ENCODE data around the gene PREB.
"Not testable (repeated sequence)": the region's sequence is repeated elsewhere in the genome, so short reads cannot be mapped to it uniquely, and the experiment has no call there.

PREB gene

DNA sequence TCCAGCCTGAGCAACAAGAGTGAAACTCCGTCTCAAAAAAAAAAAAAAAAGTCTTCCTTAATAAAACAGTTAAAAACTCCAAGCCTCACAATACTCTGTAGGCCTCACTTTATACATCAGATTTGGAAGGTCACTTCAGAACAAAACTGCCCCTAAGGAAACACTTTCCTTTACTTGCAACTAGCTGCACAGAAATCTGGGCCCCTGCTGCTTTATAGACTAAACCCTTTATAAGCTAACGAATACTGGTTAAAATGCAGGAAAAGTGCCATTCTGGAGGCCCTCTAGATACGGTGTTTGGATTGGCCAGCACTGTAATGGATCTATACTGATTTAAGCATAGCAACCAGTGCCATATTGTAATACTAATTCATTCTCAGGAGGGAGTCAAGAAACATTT is 9.3 kb downstream of the PREB start:
- DNase-seq, result no peak

DNA sequence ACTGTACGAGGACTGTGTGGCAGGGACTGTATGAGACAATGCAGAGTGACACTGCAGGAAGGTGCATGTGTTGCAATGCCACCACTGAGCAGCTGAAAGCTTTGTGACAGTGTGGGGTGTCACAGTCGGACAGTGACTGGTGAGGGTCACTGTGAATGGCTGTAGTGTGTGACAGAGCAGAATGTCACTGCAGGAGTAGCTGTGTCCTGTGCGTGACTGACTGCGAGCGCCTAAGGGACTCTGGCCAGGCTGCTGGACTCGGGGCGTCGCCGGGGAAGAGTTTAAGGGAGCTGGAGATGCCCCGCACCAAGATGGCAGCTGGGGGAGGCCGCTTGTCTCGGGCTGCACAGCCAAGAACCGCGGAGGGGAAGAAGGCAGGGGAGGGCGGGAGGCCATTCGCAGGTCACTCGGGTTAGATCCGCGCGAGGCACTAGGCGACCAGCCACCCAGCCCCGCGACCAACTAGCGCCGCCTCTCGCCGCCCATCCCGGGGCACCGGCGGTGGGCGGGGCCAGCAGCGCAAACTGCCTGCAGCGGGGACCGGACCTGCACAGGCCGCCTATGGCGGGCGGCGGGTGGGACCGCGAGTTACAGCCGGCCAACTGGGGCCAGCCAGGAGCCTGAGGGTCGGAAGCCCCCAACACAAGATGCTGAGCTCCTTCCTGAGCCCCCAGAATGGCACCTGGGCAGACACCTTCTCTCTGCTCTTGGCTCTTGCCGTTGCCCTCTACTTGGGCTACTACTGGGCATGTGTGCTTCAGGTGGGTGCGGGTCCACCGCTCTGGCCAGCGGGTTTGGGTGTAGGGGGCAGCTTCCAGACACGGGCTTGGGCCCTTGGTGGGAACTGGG is 10.9 kb downstream of the PREB start, which contains the start of gene ABHD1:
Gene ABHD1 (plus strand): TSS at position 514 of the 849 bp plus-strand sequence. CDS start 134 bp downstream, at position 648.
- DNase-seq, result peak; percentile 7

DNA sequence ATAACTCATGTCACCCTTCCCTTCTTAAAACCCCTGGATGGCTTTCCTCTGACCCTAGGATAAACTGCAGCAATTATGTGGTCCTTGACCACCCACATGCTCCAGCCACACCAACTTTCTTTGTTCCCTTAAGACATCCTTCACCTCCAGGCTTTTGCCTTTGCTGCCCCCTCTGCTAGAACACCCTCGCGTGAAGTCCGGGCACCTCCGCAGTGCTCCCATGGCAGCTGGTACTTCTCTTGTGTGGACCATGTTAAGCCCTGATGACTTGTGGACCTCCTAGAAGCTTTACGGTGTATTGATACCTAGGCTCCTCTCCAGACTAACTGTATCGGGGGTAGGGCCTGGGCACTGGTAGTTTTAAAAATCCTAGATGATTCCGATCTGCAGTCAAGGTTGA is 11.6 kb downstream of the PREB start:
- no peak for DNase-seq

DNA sequence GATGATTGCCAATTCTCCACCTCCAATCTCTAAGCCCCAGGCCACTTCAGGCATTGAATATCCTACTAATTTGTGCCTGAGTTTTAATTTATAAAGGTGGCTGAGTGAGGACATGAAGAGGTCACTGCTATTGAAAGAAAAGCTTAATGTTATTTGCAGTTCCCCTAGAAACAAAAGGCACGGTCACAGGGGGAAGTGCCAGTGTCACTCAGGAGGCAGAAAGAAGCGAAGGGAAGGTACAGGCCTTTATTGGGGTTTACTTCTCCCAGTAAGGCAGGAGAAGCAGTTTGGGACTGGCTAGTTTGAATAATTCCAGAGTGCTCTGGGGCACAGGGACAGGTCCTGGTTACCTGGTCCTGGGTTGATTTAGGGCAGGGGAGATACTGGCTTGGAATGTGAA is 12.5 kb downstream of the PREB start:
- no peak for DNase-seq

DNA sequence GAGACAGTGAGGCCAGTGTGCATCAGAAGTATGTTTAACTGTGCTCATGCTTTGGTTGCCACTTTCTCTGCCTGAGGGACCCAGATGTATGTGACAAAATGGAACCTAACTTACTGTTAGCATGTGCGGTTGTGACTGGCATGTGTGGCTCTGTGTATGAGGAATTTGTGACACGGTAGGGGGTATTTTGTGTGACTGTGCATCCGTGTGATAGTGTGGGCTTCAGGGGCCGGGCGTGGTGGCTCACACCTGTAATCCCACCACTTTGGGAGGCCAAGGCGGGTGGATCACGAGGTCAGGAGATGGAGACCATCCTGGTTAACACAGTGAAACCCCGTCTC is 15.1 kb downstream of the PREB start:
- not testable (repeated sequence) for DNase-seq

DNA sequence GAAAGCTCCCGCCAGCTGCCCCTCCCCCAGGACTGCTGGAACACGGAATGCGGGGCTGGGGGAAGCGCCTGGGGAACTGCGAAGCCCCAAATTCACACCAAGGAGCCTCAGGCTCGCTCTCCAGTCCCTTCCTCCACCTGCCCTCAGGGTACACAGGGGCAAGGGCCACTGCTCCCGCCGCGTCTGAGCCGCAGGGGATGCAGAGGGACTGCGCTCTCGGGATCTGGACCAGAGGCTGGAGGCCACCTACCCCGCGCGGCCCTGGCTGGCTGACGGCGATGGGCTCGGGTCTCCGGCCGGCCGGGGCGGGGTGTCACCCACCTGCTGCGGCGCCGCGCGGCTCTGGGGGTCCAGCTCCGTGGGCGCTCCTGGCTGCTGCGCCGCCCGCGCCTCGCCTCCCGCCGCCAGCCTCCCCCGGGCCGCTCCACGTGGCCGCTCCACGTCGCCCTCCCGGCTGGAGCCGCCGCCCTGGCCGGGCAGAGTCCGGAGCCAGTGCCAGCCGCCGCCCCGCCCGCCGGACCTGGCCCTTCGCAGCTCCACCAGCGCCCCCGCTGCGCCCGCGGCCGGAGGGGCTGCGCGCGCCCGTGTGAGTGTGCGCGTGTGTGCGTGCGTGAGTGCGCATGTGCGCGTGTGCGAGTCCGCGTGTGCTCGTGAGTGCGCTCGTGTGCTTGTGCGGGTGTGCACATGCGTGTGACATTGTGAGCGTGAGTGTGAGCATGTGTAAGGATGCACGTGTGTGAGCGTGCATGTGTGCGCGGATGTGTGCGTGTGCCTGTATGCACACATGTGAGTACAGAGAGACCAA is 15.7 kb downstream of the PREB start, which contains the start of gene CGREF1:
Gene CGREF1 (minus strand): TSS at position 604 of the 805 bp plus-strand sequence. CDS start 14,762 bp downstream, outside the sequence.
- peak; percentile 7 for DNase-seq

DNA sequence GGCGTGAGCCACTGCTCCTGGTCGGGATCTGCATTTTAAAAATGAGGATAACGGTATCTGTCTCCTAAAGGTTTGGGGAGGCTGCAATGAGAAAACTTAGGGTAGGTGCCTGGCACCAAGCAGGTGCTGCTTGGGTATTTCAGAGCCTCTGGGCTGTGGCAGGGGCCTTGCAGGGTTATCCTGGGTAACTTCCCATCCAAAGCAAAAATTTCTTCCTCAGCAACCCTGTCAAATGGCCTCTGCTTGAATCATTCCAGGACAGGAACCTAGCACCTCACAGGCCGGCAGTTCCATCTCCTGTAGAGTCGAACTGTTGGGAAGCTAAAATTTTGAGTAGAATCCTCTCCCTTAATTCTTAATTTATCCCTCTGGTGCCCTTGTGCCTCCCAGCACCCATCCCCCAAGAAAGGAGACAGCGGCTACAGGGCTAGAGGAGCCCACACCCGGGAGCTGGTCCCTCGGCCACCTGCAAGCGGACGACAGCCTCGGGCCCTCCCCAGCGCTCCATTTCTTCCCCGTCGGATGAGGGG is 16.4 kb downstream of the PREB start:
- DNase-seq, result no peak

DNA sequence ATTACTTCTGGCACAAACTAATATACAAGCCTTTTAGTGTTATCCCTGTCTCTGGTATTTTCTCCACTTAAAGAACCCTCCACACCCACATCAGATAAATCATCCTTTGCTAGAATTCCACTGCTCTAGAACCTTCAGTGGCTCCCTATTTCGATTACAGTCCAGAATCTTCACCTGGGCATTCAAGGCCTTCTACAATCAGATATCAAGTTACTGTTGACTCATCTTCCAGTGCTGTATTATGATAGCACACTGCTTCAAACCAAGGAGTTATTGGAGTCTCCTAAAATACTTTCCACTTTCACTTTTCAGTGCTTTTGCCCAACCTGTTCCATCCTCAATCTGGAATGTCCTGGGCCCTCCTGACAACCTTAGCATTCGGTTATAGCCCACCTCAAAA is 18.9 kb downstream of the PREB start:
- DNase-seq, result no peak

DNA sequence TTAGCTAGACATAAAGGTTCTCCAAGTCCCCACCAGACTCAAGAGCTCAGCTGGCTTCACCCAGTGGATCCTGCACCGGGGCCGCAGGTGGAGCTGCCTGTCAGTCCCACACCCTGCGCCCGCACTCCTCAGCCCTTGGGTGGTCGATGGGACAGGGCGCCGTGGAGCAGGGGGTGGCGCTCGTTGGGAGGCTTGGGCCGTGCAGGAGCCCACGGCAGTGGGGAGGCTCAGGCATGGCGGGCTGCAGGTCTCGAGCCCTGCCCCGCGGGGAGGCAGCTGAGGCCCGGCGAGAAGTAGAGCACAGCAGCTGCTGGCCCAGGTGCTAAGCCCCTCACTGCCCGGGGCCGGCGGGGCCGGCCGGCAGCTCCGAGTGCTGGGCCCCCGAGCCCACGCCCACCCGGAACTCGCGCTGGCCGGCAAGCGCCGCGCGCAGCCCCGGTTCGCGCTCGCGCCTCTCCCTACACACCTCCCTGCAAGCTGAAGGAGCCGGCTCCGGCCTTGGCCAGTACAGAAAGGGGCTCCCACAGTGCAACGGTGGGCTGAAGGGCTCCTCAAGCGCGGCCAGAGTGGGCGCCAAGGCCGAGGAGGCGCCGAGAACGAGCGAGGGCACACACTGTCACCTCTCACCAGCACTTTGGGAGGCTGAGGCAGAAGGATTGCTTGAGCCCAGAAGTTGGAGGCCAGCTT is 22.9 kb downstream of the PREB start:
- DNase-seq, result not testable (repeated sequence)

DNA sequence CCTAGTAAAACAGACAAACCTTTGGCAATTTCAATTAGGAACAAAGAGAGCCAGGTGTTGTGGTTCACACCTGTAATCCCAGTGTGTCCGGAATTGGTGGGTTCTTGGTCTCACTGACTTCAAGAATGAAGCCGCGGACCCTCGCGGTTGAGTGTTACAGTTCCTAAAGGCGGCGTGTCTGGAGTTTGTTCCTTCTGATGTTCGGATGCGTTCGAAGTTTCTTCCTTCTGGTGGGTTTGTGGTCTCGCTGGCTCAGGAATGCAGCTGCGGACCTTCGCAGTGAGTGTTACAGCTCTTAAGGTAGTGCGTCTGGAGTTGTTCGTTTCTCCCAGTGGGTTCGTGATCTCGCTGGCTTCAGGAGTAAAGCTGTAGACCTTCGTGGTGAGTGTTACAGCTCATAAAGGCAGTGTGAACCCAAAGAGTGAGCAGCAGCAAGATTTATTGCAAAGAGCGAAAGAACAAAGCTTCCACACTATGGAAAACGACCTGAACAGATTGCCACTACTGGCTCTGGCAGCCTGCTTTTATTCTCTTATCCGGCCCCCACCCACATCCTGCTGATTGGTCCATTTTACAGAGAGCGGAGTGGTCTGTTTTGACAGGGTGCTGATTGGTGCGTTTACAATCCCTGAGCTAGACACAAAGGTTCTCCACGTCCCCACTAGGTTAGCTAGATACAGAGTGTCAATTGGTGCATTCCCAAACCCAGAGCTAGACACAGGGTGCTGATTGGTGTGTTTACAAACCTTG is 23.7 kb downstream of the PREB start:
- not testable (repeated sequence) for DNase-seq

DNA sequence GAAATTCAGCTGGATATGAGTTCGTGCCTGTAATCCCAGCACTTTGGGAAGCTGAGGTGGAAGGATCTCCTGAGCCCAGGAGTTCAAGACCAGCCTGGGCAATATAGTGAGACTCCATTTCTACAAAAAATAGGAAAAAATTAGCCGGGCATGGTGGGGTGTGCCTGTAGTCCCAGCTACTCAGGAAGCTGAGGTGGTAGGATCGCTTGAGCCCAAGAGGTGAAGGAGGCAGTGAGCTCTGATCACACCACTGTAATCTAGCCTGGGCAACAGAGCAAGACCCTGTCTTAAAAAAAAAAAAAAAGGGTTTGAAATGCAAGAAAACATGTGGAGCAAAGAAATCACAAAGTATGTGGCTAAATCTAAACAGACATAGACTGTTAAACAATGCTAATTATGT is 25.4 kb downstream of the PREB start:
- no peak for DNase-seq

DNA sequence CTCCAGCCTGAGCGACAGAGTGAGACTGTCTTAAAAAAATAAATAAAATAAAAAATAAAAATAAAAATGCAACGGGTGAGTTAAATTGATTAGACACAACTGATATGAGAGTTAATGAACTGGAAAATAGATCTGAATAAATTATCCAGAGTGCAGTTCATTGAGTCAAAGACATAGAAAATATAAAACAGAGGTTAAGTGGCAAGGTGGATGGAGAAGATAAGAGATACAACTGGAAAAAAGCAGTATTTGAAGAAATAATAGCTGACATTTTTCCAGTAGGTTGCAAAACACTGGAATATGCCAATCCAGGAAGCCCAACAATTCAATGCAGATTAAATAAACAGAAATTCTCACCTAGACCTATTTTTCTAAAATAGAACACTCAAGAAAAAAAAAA is 26.2 kb downstream of the PREB start:
- DNase-seq, result no peak

DNA sequence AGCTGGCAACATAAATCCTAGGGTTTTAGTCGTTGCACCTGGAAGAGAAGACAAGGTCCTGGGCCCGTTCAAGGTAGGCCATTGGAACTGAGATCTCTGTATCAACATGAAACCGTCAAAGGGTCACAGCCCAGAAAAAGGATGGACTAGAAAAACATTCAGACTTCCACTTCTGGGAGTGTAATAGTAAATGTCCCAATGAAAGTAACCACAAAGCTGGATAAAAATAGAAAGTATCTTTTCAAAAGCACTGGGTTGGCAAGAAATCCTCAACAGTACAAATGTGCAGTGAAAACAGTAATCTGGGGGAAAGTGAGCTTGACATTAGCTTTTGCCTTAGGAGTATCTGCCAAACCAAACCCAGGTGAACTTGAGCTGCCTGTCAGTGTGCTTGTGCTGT is 28.5 kb downstream of the PREB start:
- DNase-seq, result no peak

DNA sequence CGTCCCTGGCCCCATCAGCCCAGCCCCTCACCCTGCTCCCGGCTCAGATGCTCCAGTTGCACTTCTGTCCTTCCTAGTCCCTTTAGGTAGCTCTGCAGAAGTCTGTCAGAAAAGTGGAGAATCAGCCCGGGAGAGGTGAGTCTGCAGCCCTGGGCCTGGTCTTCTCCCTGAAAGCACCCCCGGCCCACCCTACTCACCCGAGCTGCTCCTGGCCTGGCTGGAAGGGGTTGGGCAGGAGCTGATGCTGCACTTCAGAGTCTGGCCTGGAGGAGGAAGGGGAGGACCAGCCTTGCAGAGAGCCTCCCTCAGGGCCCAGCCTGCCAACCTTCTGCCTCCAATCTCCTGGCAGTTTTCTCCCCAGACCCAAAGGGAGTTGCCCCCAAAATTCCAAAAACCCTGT is 32.1 kb downstream of the PREB start:
- no peak for DNase-seq

DNA sequence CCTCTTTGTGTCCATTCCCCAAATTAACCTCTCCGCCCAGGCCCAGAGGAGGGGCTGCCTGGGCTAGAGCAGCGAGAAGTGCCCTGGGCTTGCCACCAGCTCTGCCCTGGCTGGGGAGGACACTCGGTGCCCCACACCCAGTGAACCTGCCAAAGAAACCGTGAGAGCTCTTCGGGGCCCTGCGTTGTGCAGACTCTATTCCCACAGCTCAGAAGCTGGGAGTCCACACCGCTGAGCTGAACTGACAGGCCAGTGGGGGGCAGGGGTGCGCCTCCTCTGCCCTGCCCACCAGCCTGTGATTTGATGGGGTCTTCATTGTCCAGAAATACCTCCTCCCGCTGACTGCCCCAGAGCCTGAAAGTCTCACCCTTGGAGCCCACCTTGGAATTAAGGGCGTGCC is 34.4 kb downstream of the PREB start:
- no peak for DNase-seq

DNA sequence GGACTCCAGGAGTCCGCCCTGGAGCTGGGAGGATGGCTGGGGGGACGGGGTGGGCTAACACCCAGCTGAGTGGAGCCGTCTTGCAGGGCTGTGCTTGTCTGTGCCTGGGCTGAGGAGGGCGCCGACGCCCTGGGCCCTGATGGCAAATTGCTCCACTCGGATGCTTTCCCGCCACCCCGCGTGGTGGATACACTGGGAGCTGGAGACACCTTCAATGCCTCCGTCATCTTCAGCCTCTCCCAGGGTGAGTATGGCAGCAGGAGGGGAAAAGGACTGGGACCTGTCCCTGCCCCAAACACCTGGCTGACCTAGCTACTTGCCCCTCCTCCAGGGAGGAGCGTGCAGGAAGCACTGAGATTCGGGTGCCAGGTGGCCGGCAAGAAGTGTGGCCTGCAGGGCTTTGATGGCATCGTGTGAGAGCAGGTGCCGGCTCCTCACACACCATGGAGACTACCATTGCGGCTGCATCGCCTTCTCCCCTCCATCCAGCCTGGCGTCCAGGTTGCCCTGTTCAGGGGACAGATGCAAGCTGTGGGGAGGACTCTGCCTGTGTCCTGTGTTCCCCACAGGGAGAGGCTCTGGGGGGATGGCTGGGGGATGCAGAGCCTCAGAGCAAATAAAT is 35.0 kb downstream of the PREB start:
- no peak for DNase-seq

DNA sequence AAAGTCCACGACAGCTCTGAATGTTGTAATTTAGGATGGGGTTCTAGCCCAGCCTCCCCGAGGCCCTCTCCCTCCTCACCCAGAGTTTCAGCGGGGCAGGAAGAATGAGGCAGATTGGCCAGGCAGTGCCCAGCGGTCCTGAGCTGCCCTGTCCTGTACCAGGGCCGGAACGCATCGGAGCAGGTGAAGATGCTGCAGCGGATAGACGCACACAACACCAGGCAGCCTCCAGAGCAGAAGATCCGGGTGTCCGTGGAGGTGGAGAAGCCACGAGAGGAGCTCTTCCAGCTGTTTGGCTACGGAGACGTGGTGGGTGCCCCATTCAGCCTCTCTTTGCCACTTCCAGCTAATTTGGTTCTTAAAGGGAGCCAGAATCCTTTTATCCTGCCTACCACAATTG is 37.1 kb downstream of the PREB start:
- no peak for DNase-seq

DNA sequence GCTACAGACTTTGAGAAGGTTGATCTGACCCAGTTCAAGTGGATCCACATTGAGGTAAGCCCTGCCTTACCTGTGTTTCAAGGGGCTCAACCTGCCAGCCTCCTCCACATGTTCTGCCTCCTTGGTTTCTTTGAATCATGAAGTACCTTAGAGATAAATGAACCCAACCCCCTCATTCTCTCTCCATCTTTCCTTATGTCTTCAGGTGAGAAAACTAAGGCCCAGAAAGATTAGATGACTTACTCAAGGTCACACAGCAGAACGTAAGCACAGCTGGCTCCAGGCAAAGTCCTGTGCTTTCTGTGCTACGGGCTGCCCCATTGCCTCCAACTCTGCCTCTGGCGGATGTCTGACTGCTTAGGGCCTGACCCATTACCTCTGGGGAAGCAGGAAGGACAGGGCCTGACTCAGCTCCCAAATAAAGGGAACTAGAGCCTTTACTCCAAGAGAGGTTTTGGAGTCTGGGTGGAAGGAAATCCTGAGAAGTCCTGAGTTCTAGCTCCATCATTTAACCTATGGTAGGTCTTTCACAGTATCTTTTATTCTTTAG is 37.6 kb downstream of the PREB start:
- DNase-seq, result no peak

DNA sequence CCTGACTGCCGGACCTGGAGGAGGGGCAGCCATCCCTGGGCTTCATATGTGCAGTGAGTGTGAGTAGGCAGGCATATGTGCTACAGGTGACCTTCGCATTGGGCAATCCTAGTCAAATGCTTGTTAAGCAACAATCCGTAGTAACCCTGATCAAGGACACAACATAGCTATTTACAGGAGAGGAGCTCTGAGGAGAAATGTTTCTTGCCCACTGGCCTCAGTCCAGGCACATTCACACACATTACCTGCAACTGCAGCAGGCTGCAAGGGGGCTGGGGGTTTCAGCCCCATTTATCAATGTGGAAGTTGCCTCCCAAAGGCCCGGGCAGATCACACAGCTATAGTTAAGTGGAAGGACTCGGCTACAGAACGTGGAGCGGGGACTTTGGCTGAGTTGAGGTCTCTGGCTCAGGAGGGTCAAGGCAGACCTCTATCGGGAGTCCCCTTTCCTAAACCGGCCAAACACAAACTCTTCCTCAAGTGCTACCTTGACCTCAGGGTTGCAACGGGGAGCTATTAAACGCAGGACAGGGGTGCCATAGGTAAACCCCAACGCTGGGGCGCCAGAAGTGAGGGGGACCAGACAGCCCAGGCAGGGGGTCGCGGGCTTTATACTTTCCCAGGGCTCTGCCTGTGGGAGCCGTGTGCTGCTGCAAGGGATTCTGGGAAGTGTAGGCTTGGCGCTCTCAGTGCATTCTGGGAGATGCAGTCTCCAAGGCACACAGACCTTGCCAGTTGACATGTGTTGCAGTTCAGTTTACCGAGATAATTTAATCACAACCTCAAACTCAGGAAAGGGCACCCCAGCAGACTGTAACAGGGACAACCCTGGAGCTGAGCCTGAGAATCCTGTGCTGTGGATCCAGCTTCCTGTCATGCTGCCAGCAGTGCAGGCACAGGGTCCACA is 38.4 kb downstream of the PREB start:
- peak; percentile 54 for DNase-seq

DNA sequence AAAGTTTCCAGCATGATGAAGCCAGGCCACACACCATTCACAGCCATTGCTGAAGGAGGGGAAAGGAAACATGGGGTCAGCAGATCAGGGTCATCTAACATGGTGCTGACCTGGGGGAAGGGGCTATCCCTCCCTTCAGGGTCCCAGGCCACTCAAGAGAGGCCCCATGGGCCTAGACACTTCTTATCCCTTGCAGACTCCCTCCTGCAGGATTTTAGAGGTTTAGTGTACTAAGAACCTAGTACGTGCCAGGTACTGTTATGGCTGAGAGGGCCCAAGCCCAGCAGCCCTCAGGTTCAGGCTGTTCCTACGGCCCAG is 39.0 kb downstream of the PREB start:
- DNase-seq, result no peak
